Hepatocyte (in vitro differentiated cells): Measurements from ENCODE around the gene PAX1.

Experiments
- EZH2 ChIP-seq: fragments of 200-600 bp; sonication (generic); IDR thresholded peaks from 2 replicates; pipeline ENCODE4 v1.6.1; 2016; ENCODE audit warnings: antibody characterized with exemption, mild to moderate bottlenecking, borderline replicate concordance
- TF ChIP-seq, protein P1 (sequence below): fragments of 200-600 bp; sonication (generic); IDR thresholded peaks from 2 replicates; pipeline ENCODE4 v1.5.1; 2016; ENCODE audit warnings: antibody characterized with exemption, mild to moderate bottlenecking; ENCODE audit not compliant: poor library complexity

DNA sequence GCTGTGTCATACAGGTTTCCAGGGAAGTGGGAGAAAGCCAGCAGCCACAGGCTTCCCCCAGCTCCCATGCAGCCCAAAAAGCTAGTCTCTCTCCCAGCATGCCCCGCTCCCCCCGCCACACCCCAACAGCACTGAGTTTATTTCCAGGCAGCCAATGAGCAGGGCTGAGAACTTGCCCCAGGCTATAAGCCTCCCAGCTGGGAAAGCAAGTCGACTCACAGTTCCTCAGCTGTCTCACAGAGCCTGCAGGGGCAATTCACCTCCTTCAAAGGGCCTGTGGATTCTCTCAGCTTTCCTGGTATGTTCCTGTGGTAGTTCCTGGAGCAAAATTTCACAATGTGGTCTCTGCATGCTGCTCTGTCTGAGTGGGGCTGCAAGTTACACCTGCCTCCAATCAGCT is 34.2 kb downstream of the PAX1 start:
- TF ChIP-seq, protein P1, sequence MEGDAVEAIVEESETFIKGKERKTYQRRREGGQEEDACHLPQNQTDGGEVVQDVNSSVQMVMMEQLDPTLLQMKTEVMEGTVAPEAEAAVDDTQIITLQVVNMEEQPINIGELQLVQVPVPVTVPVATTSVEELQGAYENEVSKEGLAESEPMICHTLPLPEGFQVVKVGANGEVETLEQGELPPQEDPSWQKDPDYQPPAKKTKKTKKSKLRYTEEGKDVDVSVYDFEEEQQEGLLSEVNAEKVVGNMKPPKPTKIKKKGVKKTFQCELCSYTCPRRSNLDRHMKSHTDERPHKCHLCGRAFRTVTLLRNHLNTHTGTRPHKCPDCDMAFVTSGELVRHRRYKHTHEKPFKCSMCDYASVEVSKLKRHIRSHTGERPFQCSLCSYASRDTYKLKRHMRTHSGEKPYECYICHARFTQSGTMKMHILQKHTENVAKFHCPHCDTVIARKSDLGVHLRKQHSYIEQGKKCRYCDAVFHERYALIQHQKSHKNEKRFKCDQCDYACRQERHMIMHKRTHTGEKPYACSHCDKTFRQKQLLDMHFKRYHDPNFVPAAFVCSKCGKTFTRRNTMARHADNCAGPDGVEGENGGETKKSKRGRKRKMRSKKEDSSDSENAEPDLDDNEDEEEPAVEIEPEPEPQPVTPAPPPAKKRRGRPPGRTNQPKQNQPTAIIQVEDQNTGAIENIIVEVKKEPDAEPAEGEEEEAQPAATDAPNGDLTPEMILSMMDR = no peak
- no peak for TF ChIP-seq EZH2
